Adrenal gland (tissue), 5 donors: ENCODE data around the gene CORO1C.

Experiments used
- POLR2A ChIP-seq, 2 donors: fragments of 450-650 bp; IDR thresholded peaks; one replicate each; pipeline ENCODE4 v1.6.1; 2017; ENCODE audit warnings: antibody characterized with exemption in 2 of 2, mild to moderate bottlenecking in 2 of 2, moderate library complexity in 1 of 2
- TF ChIP-seq, protein P1 (sequence below), 6 experiments: fragments of 450-650 bp in 4 of 6; fragments of 200-600 bp in 2 of 6; sonication (generic) in 1 of 6; IDR thresholded peaks; 1 replicate in 5 of 6; 2 replicates in 1 of 6; pipeline versions ENCODE4 v1.5.1 to v1.8.0; 2016 to 2021; ENCODE audit warnings: antibody characterized with exemption in 6 of 6, mild to moderate bottlenecking in 2 of 6, moderate library complexity in 1 of 6
- donor health status: DM: no; HTN: no; CAD: no.

DNA sequence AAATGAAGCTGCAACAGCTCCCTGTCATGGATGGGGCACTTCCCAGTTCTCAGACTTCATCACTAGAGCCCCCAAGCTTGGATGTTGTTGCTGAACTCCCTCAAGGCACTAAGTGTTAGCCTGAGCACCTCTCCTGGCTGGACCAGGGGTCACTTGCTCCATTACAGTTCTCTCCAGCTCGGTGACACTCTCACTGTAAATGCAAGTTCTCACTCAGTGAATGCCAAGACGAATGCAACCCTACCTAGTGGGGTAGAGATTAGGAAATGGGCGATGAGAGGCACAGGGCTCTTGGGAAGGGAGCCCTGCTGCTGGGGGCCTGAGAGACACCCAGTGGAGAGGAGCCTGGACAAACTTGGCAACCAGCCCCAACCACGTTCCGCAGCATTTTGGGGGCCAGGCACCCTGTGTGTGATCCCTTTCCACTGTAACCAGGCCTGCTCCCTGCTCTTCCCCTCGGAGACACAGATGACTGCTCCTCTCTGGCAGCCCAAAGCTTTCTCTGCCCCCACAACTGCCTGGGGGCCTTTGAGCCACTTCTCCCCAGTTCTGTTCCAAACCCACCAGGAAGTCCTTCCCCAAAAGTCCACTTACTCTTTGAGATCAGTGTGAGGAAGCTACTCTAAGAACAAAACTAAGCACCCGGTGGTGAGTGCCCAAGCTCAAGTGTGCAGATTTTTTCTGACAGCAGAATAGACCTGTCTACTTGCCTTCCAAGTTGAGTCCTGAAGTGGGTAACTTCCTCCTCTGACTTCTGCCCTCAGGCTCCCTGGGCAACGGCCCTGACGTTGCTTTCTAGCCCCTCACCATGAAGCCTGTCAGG, 89.7 kb downstream of the CORO1C start:
- TF ChIP-seq, protein P1, sequence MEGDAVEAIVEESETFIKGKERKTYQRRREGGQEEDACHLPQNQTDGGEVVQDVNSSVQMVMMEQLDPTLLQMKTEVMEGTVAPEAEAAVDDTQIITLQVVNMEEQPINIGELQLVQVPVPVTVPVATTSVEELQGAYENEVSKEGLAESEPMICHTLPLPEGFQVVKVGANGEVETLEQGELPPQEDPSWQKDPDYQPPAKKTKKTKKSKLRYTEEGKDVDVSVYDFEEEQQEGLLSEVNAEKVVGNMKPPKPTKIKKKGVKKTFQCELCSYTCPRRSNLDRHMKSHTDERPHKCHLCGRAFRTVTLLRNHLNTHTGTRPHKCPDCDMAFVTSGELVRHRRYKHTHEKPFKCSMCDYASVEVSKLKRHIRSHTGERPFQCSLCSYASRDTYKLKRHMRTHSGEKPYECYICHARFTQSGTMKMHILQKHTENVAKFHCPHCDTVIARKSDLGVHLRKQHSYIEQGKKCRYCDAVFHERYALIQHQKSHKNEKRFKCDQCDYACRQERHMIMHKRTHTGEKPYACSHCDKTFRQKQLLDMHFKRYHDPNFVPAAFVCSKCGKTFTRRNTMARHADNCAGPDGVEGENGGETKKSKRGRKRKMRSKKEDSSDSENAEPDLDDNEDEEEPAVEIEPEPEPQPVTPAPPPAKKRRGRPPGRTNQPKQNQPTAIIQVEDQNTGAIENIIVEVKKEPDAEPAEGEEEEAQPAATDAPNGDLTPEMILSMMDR (IDR thresholded peaks at IDR 0.05), result no peak
- no peak for TF ChIP-seq POLR2A (IDR thresholded peaks at IDR 0.05)
